Activated effector memory CD4-positive, alpha-beta T cell treated with anti-CD3 and anti-CD28 coated beads, Interleukin-2, amount 50 U/mL, for 16 hours (primary cell): ENCODE measurements around the gene TMEM135.

Experiments used
- DNase-seq: peaks from one replicate; pipeline ENCODE4 v3.0.0-alpha.2; 2020

Gene TMEM135

DNA sequence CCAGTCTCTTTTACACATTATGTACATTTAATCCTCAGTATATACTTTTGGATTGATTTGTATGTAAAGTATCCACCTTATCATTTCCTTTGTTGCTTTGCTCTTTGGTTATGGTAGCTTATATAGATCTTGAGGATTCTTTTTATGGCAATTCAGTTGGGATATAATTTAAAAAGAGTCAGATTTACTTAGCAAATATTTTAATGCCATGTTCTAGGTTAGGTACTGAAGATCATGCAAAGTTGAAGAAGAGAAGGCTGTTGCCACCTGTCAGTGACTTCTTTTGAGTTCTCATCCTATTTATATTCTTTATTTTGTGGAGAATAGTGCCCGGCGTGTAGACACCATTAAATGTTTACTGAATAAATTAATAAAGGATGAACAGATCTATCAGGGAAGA lies 279.7 kb downstream of the TMEM135 start:
- DNase-seq, result no peak

DNA sequence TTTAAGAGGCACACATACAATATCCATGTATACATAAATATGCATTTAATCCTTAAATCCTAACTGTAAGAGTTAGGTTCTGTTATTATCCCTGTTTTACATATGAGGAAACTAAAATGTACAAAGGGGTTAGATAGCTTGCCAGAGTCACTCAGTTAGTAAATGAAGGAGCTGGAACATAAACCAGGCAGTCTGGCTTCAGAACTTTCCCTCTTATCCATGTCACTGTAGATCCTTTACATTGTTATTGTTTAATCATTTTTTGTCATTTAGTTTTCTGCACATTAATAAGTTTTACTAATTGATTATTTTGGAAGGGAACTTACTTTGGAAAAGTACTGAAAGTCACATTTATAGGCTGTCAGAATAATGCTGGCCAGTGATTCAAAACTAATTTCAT lies 282.4 kb downstream of the TMEM135 start:
- DNase-seq, result no peak

DNA sequence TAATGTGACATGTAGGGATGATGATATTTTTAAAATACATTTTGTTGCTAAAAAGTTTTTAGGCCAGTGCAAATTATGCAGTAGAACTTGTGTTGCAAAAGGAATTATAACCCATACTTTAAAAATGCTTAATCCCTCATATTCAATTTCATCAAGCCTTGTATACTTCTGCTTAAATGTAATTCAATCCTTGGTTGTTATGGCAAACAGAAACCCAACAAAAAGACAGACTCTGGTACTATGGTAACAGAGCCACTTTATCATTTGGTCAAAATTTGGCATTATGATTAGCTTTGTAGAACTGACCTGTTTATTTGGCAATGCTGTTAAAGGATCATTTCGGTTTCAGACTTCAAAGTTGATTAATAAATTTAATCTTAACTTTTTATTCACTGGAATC lies 284.8 kb downstream of the TMEM135 start:
- DNase-seq, result no peak

DNA sequence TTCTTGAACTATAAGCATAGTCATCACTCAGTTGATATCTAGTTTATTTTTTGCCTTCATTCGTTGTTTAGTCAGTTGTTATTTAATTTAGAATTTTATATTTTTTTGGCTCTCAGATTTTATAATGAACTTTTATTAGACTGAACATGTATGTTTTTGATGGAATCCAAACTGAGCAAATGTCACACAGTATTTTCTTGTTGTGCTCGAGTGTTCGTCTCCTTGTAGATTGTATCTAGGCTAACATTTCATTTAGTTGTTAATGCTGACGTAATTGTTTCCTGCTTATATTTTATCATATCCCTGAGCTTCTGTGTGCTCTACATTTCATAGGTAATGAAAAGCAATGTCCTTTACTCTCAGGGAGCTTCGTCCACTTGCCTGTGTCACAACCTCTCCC lies 286.2 kb downstream of the TMEM135 start:
- DNase-seq, result no peak

DNA sequence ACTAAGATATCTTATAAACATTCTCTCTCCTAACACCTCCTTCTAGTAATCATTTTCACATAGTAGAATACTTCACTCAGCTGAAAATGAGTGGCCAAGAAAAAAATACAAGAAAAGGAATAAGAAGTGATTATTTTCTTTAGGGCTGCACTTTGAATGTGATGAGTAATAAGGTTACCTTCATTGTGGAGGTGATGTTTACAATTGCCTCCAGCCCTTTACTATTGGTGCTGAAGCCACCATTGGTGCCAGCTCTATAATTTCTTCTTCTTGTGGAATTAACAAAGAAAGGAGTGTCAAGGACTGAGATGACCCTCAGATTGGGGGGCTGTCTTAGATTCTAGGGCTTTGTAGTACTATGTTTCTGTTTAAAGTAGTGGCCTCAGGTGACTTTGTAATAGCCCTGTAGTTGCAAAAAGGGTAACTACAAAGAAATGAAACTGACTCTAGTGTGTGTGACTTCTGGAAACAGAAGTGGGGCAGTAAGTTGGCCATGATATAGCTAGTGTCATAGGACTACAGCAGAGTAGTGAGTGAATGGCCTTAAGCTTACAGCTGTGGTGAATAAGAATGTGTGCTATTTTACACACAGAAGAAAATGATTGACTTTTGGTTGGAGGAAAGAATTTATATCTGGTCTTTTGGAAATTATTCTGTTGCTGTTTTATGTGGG lies 287.2 kb downstream of the TMEM135 start:
- DNase-seq, result no peak

DNA sequence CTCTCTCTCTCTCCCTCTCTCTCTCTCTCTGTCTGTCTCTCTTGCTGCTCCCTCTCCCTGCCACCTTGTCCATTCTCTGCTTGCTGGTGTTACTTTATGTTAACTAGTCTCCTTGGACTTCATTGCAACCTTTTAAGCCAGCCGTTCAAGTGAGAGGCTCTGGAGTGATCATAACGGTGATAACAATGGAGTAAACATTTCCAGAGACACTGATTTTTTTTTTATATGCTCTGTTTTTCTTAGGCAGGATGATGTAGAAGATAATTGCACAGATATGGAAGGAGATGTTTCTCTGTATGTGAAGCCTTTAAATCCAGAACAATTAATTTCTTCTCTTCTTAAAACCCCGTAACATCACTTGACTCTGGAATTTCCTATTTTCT lies 287.7 kb downstream of the TMEM135 start:
- no peak for DNase-seq

DNA sequence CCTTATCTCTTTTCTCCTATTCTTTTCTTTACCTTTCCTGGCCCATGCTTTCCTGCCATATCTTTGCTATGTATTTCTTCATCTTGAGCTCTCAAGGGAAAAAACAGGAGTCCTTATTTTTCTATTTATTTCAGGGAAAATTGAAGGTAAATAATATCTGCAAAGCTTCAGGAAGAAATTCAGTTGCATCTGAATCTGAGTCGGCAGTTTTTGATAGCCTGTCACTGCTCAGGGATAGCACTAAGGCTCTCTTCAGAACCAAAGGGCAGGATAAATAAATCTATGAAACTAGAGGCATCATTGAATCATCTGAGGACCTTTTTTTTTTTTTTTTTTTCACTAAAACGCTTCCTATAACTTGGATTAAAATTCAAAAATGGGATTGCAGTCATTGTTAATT lies 288.9 kb downstream of the TMEM135 start:
- DNase-seq, result no peak

DNA sequence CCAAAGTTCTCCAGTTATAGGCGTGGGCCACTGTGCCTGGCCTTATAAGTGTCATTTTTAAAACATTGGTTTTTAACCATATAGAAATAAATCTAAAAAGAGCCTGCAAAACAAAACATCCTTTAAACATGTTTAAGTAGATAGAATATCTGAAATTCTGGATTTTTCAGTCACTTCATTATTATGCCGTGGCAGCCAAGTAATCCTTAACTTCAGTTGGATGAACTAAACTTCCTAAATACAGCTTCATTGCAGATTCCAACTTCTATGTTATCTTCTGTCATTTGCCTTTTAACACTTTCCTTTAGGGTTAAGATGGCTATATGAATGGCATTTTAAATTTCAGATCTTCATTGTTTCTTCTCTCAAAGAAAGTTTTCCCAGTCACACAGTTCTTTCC lies 291.4 kb downstream of the TMEM135 start:
- DNase-seq, result no peak

DNA sequence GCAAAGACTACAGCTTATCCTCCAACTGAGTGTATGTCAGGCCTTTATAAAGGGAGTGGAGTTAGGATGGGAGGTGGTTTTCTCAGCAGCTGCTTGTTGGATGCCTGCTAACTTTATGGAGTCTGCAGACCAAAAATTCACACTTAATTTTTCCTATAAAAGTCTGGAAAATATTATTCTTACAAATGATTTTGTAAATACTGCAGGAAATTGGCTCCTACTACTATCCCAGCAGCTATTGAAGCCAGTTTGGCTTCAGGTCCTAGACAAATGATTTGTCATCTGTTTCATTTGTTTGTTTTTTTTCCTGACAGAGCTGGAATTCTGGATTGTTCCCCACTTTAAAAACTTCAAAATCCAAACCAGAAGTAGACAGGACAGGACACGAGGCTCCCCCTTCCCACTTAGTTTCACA lies 292.5 kb downstream of the TMEM135 start:
- DNase-seq, result no peak

DNA sequence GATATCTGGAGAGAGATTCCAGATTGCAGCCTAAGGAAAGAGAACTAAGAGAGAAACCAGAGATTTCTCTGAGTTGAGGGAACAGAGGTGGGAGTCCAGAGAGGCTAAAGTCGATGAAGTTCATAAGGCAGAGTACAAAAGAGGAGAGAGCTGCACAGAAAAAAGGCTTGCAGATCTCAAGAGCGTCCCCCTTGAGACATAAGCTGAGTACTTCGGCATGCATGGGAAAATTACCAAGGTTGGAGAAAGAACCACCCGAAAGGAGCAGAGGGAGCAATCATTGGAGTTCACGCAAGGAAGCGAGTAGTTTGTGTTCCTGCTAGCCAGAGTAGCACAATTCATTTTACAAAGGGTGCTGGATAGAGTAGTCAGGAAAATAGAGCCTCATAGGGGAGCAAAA lies 293.5 kb downstream of the TMEM135 start:
- DNase-seq, result no peak

DNA sequence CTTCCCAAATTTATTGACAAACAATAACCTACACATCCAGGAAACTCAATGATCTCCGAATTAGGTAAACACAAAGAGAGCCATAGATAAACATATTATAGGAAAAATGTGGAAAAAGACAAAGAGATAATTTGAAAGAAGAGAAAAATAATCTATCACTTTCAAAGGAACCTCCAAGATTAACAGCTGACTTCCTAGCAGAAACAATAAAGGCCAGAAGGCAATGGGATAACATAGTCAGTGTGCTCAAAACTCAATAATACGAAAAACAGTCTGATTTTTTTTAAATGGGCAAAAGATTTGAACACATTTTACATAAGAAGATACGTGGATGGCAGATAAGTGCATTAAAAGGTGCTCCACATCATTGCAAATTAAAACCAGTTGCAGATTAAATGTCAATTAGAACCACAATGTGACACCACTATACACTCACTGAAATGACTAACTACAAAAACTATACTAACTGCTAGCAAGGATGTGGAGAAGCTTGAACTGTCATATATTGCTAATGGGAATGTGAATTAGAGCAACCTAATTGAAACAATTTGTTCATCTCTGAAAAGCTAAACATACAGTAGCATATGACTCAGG lies 300.4 kb downstream of the TMEM135 start:
- DNase-seq, result no peak

DNA sequence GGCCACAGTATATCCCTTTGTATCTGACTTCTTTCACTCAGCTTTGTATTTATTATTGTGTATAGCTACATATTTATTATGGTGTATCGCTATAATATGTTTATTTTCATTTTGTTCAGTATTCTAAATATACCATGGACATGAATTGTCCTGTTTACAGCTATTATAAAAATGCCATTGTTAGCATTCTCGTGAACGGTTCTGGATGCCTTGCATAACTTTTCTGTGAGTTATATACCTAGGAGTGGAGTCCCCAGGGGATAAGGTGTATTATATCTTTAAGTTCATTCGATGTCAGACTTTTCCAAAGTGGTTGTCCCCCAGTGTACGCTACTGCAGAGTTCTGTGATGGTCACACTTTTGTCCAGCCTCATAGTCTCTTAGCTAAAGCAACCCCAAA lies 301.7 kb downstream of the TMEM135 start:
- no peak for DNase-seq

DNA sequence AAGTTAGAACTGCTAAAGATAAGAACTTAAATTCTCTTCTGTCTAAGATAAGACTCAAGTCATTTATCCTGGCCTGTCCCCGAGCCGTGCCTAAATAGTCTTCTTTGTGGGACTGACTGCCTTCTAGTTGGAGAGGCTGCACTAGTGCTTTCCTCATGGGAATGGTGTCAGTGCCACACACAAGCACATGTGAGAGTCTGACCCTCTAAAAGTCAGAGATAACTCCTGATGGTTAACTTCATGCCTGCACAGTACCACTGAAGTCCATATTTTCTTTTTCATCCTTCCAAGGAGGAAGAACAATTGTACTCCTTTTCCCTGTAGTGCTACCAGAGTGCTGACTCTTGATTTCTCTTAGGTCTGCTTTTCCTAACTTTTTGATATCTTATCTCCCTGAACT lies 309.7 kb downstream of the TMEM135 start:
- DNase-seq, result no peak

DNA sequence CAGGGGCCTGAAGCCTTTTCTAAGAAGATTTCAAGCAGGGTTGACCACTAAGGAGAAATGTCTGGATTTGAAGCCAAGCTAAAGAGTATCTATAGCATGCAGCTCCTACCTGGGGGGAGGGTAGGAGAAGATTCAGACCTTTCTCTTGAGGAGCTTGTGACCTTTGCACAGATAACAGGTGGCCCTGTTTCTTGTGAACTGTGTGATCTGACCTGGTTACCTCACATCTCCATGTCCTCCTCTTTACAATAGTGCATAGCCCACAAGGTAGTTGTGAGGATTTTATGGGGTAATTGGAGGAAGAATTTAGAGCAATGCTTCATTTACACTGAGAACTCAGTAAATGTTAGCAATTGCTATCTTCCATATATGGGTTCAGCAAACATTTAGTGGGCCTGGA lies 310.1 kb downstream of the TMEM135 start:
- DNase-seq, result no peak

DNA sequence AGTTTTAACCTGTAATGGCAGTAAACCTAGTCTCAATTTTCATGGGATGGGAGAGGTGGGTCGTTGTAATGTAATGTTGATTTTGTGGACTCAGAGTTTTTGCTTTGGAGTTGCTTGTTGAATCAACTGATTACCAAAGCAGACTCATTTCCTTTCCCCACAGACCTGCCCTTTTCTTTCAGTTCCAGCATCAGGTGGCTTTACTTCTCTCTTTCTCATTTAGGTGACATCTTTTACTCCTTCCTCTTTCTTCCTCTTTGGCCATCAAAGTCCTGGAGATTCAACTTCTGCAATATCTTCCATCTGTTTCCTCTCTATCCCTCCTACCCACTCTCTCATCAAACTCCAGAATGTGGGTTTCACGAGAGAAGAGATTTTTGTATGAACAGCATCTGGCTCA lies 313.9 kb downstream of the TMEM135 start:
- no peak for DNase-seq

DNA sequence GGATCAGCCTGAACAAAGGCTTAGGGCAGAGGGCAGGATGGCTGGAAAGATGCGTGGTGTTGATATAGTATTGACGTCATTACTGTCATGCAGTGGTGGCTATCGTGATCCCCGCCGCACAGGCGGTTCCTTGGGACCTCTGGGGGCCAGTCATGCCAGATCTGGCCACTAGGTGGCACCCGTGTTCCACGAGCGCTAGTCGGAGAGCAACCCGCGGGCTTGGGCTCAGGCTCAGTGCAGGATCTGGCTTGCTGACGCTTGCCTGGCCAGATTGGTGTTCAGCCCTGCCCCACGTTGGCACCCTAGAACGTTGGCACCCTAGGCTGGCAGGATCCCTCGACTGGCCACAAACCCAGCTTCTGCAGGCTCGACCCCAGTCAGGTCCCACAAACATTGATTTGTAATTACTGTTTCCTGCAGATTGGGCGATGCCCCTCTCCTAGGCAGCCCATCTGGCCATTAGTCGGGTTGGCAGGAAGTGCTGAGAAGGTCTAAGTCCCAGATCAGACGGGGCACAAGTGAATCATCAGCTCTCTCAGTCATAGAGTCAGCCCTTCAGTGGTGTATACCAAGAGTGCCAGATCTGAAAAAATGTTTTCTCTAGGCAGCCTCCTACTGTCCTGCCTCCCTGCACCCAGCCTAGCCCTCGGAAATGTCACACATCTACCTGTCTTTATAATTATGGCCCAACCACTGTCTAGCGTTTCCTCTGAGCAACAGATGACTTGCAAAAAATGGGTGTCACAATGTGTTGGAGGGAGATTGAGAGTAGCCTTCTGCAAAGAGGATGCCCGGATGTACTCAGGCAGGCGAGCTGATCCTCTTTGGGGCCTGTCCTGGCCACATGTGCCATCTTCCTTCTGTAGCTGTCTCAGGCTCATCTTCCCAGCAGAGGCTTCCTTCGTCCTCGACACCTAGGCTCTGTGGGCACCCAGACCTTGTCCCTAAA lies 315.3 kb downstream of the TMEM135 start:
- peak; percentile 94 for DNase-seq

DNA sequence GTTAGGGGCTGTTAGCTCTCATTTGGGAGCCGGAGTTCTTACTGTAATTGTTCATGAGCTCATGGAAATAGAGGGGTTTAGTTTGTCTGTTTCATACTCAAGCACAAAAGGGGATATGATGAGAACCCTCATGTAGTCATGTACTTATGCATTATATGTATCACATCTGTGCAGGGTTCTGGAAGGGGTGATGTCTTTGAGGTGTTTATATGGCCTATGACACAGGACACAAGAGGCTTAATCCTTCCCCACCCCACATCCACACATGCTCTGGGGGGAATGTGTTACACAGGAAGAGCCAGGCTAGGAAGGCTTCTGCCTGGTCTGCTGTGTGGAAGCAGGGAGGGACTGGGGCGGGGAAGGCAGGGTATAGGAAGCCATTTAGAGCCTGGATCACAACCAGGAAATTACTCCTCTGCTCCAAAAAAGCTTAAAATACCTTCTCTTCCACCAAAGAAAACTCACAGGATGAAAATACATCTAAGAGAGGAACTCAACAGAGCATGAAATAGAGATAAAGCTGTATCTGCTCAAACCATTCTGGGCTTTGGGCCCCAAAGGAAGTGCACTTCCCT lies 316.1 kb downstream of the TMEM135 start:
- DNase-seq, result no peak

DNA sequence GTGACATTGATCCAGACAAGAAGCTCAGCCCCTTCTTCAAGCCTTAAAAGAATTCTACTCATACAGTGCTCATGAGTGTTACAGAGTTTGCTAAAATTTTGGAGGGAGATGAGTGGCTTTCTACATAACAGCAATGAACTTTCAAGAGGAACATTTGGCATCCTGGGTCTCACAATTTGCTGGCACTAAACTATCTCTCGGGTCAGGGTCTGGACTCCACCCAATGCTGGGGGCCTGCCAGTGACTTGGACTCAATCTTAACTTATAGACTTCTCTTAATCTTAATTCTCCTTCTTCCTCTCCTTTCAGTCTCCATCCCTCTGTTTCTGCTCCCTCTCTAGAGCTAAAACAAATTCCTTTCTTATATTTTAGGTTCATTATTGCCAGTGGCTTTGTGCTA lies 317.9 kb downstream of the TMEM135 start:
- DNase-seq, result no peak

DNA sequence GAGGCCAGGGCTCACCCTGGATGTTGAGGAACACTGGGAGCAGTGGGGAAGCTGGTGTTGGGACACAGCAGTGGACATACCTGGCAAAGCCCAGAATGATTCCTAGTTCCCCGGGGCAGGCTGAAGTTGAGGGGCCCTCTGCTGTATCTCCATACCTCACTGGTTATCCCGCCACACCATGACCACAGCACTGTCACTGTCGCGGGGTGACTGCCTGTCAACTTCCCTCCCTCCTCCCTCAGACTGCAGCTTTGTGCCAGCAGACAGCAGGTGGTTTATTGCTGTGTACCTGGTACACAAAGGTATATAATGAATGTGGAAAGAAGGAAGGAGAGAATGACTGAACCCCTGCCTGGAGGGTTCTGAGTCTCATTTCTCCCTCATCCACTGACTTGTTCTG lies 318.7 kb downstream of the TMEM135 start:
- no peak for DNase-seq

DNA sequence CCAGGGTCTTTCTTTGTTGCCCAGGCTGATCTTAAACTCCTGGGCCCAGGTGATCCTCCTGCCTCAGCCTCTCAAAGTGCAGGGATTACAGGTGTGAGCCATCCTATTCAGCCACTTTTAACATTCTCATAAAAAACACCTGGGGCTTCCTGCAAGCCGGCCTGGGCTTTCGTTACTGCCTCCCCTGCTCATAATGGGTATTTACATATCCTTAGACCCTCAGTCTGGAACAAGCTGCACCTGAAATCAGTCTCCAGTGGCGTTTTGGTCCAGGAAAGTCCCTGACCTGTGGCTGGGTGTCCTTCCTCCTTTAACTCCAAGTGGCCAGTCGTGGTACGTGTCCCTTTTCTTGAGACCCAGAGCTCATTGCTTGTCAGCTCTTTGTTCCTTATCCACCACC lies 320.7 kb downstream of the TMEM135 start:
- no peak for DNase-seq

DNA sequence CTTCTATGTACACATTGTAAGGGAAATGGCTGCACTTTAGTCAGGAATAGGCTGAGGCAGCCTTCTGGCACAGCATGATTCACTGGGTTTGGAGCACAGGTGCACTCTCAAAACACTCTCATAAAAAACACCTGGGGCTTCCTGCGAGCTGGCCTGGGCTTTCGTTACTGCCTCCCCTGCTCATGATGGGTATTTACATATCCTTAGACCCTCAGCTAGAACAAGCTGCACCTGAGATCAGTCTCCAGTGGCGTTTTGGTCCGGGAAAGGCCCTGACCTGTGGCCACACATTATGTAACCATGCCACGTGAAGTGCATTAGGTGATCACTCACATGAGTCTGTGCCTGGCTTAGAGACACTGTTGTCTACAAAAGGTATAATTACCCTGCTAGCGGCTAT lies 321.7 kb downstream of the TMEM135 start:
- no peak for DNase-seq

DNA sequence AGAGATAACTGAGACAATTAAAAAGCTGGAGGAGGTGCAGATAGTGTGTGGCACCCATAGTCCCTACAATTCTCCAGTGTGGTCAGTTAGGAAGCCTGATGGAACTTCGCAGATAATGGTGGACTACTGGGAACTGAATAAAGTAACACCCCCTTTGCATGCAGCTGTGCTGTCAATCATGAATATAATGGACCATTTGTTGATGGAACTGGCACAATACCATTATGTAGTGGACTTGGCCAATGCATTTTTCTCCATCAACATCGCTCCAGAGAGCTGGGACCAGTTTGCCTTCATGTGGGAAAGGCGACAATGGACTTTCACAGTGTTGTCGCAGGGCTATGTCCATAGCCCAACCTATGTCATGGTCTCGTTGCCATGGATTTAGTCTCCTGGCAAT lies 324.2 kb downstream of the TMEM135 start:
- DNase-seq, result no peak

DNA sequence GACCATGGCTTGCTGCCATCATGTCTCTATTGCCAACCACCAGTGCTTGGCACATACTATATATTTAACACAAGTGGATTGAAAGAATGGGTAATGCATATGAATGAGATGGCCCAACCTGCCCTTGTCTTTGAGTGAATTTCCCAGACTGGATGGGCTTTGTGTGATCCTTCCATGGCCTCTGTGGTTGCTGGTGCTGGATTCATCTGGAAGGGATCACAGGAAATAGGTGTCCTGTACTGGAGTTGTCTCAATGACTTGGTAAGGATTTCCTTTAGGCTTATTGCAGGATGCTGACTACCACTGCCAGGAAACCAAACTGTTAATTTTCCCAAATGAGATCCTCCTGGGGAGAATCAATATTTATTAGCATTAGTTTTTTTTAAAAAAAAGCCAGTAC lies 328.6 kb downstream of the TMEM135 start:
- DNase-seq, result no peak
